ENCODE data around the gene COQ4.

COQ4 gene

GRCh38 chr9:128342971-128343680 lies 20.5 kb downstream of the COQ4 start:
- DNase-seq = no peak

- no peak for DNase-seq
Measured at GRCh38 chr9:128343855-128344254, 21.2 kb downstream of the COQ4 start.

GRCh38 chr9:128344931-128345605 lies 22.4 kb downstream of the COQ4 start:
- DNase-seq = no peak

GRCh38 chr9:128349125-128349524 lies 26.5 kb downstream of the COQ4 start:
- no peak for DNase-seq

- no peak for DNase-seq
Measured at GRCh38 chr9:128349772-128350171, 27.1 kb downstream of the COQ4 start.

- no peak for DNase-seq
Measured at GRCh38 chr9:128355451-128355850, 32.8 kb downstream of the COQ4 start.

GRCh38 chr9:128358090-128358489 lies 35.5 kb downstream of the COQ4 start:
- no peak for DNase-seq

- no peak for DNase-seq
Measured at GRCh38 chr9:128358861-128359260, 36.2 kb downstream of the COQ4 start.

GRCh38 chr9:128360826-128361225 lies 38.2 kb downstream of the COQ4 start:
- DNase-seq = no peak

- no peak for DNase-seq
Measured at GRCh38 chr9:128361296-128361985, 38.8 kb downstream of the COQ4 start.

- peak; percentile 28 to 72 (median 44) for DNase-seq
Measured at GRCh38 chr9:128361986-128362646, 39.5 kb downstream of the COQ4 start.

GRCh38 chr9:128362774-128363173 lies 40.1 kb downstream of the COQ4 start:
- DNase-seq = no peak

- no peak for DNase-seq
Measured at GRCh38 chr9:128365525-128365924, 42.9 kb downstream of the COQ4 start.

- DNase-seq = no peak
Measured at GRCh38 chr9:128369024-128369706, 46.5 kb downstream of the COQ4 start.

- no peak for DNase-seq
Measured at GRCh38 chr9:128370367-128370751, 47.7 kb downstream of the COQ4 start.

- DNase-seq = peak; percentile 90 to 99 (median 93)
Measured at GRCh38 chr9:128370752-128371629, 48.4 kb downstream of the COQ4 start, which contains the start of gene URM1. Gene URM1 (plus strand): TSS chr9:128371374. CDS start chr9:128371381, 7 bp downstream.

- DNase-seq = no peak
Measured at GRCh38 chr9:128371630-128372117, 49.0 kb downstream of the COQ4 start.

GRCh38 chr9:128372188-128372641 lies 49.6 kb downstream of the COQ4 start:
- DNase-seq = no peak

GRCh38 chr9:128372784-128373183 lies 50.1 kb downstream of the COQ4 start:
- no peak for DNase-seq

GRCh38 chr9:128374221-128374675 lies 51.6 kb downstream of the COQ4 start:
- DNase-seq = no peak

- no peak for DNase-seq
Measured at GRCh38 chr9:128375865-128376264, 53.2 kb downstream of the COQ4 start.
